Trophoblast cell (in vitro differentiated cells and primary cell): Measurements from ENCODE around the gene PAK2.
"Not testable (repeated sequence)": the region's sequence is repeated elsewhere in the genome, so short reads cannot be mapped to it uniquely, and the experiment has no call there.

Experiments used
- DNase-seq, 2 donors: peaks; one replicate each; pipeline ENCODE4 v3.0.0-alpha.2; 2016
- H2AFZ ChIP-seq: 2 replicates; pipeline ENCODE4 v1.6.1; 2013; ENCODE audit warnings: low read length, moderate library complexity, mild to moderate bottlenecking; ENCODE audit not compliant: insufficient read depth, poor library complexity
- H2AK5ac ChIP-seq: 2 replicates; pipeline ENCODE4 v1.6.1; 2013; ENCODE audit warnings: mild to moderate bottlenecking, low read length
- H2BK120ac ChIP-seq: 2 replicates; pipeline ENCODE4 v1.6.1; 2013; ENCODE audit warnings: low read length, mild to moderate bottlenecking, moderate library complexity; ENCODE audit not compliant: insufficient read depth, poor library complexity
- H2BK12ac ChIP-seq: 2 replicates; pipeline ENCODE4 v1.6.1; 2013; ENCODE audit warnings: mild to moderate bottlenecking, low read length, moderate library complexity
- H2BK5ac ChIP-seq: 2 replicates; pipeline ENCODE4 v1.6.1; 2013; ENCODE audit warnings: low read length, low read depth, moderate library complexity, mild to moderate bottlenecking; ENCODE audit not compliant: poor library complexity
- H3K14ac ChIP-seq: 2 replicates; pipeline ENCODE4 v1.6.1; 2013; ENCODE audit warnings: mild to moderate bottlenecking, low read length
- H3K18ac ChIP-seq: 2 replicates; pipeline ENCODE4 v1.6.1; 2013; ENCODE audit warnings: mild to moderate bottlenecking, low read length
- H3K23ac ChIP-seq: 2 replicates; pipeline ENCODE4 v1.6.1; 2013; ENCODE audit warnings: low read length
- H3K27ac ChIP-seq: 2 replicates; pipeline ENCODE4 v1.5.1; 2013; ENCODE audit warnings: low read depth, mild to moderate bottlenecking, inconsistent platforms, low read length, moderate library complexity
- H3K27me3 ChIP-seq: 2 replicates; pipeline ENCODE4 v1.6.1; 2013; ENCODE audit warnings: inconsistent platforms, mild to moderate bottlenecking, low read length, moderate library complexity; ENCODE audit not compliant: insufficient read depth
- H3K36me3 ChIP-seq, 2 experiments: 1 replicate in 1 of 2; 2 replicates in 1 of 2; pipeline ENCODE4 v1.6.1; 2013; ENCODE audit warnings: low read length in 2 of 2, mild to moderate bottlenecking in 2 of 2, moderate library complexity in 1 of 2; ENCODE audit not compliant: insufficient read depth in 2 of 2, control insufficient read depth in 1 of 2
- H3K4ac ChIP-seq: 2 replicates; pipeline ENCODE4 v1.6.1; 2013; ENCODE audit warnings: low read depth, mild to moderate bottlenecking, low read length, moderate library complexity
- H3K4me1 ChIP-seq, 2 experiments: 1 replicate in 1 of 2; 2 replicates in 1 of 2; pipeline ENCODE4 v1.6.1; 2013; ENCODE audit warnings: low read length in 2 of 2, mild to moderate bottlenecking in 2 of 2, moderate library complexity in 1 of 2; ENCODE audit not compliant: insufficient read depth in 2 of 2, control insufficient read depth in 1 of 2
- H3K4me2 ChIP-seq: 2 replicates; pipeline ENCODE4 v1.6.1; 2013; ENCODE audit warnings: inconsistent platforms, mild to moderate bottlenecking, low read length, moderate library complexity
- H3K4me3 ChIP-seq: 2 replicates; pipeline ENCODE4 v1.5.1; 2013; ENCODE audit warnings: mild to moderate bottlenecking, low read depth, low read length, inconsistent platforms
- H3K79me1 ChIP-seq: one replicate; pipeline ENCODE4 v1.6.1; 2013; ENCODE audit warnings: low read length
- H3K79me2 ChIP-seq: 2 replicates; pipeline ENCODE4 v1.6.1; 2013; ENCODE audit warnings: low read length, mild to moderate bottlenecking; ENCODE audit not compliant: control insufficient read depth, insufficient read depth, poor library complexity
- H3K9ac ChIP-seq: 2 replicates; pipeline ENCODE4 v1.6.1; 2013; ENCODE audit warnings: mild to moderate bottlenecking, low read length
- H3K9me3 ChIP-seq: 2 replicates; pipeline ENCODE4 v1.6.1; 2013; ENCODE audit warnings: low read depth, mild to moderate bottlenecking, control low read depth, inconsistent platforms, low read length; ENCODE audit not compliant: insufficient read depth
- H4K12ac ChIP-seq: 2 replicates; pipeline ENCODE4 v1.6.1; 2013; ENCODE audit warnings: low read depth, mild to moderate bottlenecking, low read length, moderate library complexity
- H4K8ac ChIP-seq: 2 replicates; pipeline ENCODE4 v1.6.1; 2013; ENCODE audit warnings: low read depth, mild to moderate bottlenecking, low read length, moderate library complexity
- H4K91ac ChIP-seq: one replicate; pipeline ENCODE4 v1.6.1; 2013; ENCODE audit warnings: low read depth, mild to moderate bottlenecking, low read length, moderate library complexity
- WGBS: extraction: QIAGEN DNeasy Blood & Tissue Kit; methylation state at CpG from one replicate; pipeline ENCODE4 v1.1.7; 2013; ENCODE audit warnings: missing lambda C conversion rate; ENCODE audit not compliant: insufficient read length, insufficient coverage; ENCODE audit errors: extremely low coverage; 5-methylcytosine and 5-hydroxymethylcytosine counted together

The PAK2 gene

GRCh38 chr3:196813903-196814302, 74.2 kb downstream of the PAK2 start:
- Histone ChIP-seq H3K4me2 (no peak overlapping the region), H3K79me2 (no peaks in the 10 kb centered on the region), H3K4me3 (no peak overlapping the region), H2BK5ac (no peak overlapping the region), H2AK5ac (no peak overlapping the region), H2BK12ac (no peak overlapping the region), H3K36me3 (peaks cover 23 to 25% of the 10 kb centered on the region in 2 experiments), H2BK120ac (no peak overlapping the region), H3K14ac (no peak overlapping the region), H3K4me1 (no peaks in the 10 kb centered on the region), H3K27ac (no peak overlapping the region), H3K23ac (no peak overlapping the region), H2AFZ (no peak overlapping the region), H4K91ac (no peak overlapping the region), H3K79me1 (no peaks in the 10 kb centered on the region), H3K9ac (no peak overlapping the region), H3K9me3 (no peaks in the 10 kb centered on the region), H3K27me3 (no peaks in the 10 kb centered on the region), H3K4ac (no peak overlapping the region), H4K12ac (no peak overlapping the region), H4K8ac (no peak overlapping the region), H3K18ac (no peak overlapping the region)
- DNase-seq, result no peak
- WGBS, result no CpG with 5 or more reads among the region's 5 CpGs

- H2BK12ac ChIP-seq, result no peak overlapping the region
- no peak overlapping the region for H4K91ac ChIP-seq
- H3K27me3 ChIP-seq, result no peaks in the 10 kb centered on the region
- H3K23ac ChIP-seq, result no peak overlapping the region
- no peak overlapping the region for H3K4me2 ChIP-seq
- H4K8ac ChIP-seq, result no peak overlapping the region
- no peak for DNase-seq
- no peak overlapping the region for H3K9ac ChIP-seq
- H4K12ac ChIP-seq, result no peak overlapping the region
- no peak overlapping the region for H3K4me3 ChIP-seq
- H3K79me1 ChIP-seq, result no peaks in the 10 kb centered on the region
- peaks cover 44 to 57% of the 10 kb centered on the region in 2 experiments for H3K36me3 ChIP-seq
- H2BK120ac ChIP-seq, result no peak overlapping the region
- H3K4me1 ChIP-seq, result no peaks in the 10 kb centered on the region
- no peak overlapping the region for H3K18ac ChIP-seq
- no peaks in the 10 kb centered on the region for H3K9me3 ChIP-seq
- H2AK5ac ChIP-seq, result no peak overlapping the region
- H2AFZ ChIP-seq, result no peak overlapping the region
- no CpG with 5 or more reads among the region's 6 CpGs for WGBS
- H3K4ac ChIP-seq, result no peak overlapping the region
- no peak overlapping the region for H2BK5ac ChIP-seq
- no peaks in the 10 kb centered on the region for H3K79me2 ChIP-seq
- H3K27ac ChIP-seq, result no peak overlapping the region
- H3K14ac ChIP-seq, result no peak overlapping the region
Observed at GRCh38 chr3:196821806-196822355, 82.2 kb downstream of the PAK2 start.

- not testable (repeated sequence) for H3K4me1 ChIP-seq, H2AFZ ChIP-seq, H4K8ac ChIP-seq, H3K9me3 ChIP-seq, H2BK120ac ChIP-seq, H3K27me3 ChIP-seq, H3K4me3 ChIP-seq, H2BK5ac ChIP-seq, H2BK12ac ChIP-seq, H3K9ac ChIP-seq, H4K91ac ChIP-seq, H4K12ac ChIP-seq, H3K14ac ChIP-seq, H3K79me1 ChIP-seq, H3K18ac ChIP-seq, H3K23ac ChIP-seq, H3K4ac ChIP-seq, H3K79me2 ChIP-seq, H3K27ac ChIP-seq, H3K4me2 ChIP-seq, DNase-seq, H2AK5ac ChIP-seq
- 100% methylated on average over 2 of the region's 3 CpGs for WGBS
- peaks cover 17 to 22% of the 10 kb centered on the region in 2 experiments for H3K36me3 ChIP-seq
Observed at GRCh38 chr3:196829651-196830050, 90.0 kb downstream of the PAK2 start.

- WGBS, result no CpG with 5 or more reads among the region's 8 CpGs
Observed at GRCh38 chr3:196835086-196835485, 95.4 kb downstream of the PAK2 start.

More at GRCh38 chr3:196835086-196835485, 95.4 kb downstream of the PAK2 start:
- Histone ChIP-seq H2BK12ac (no peak overlapping the region), H3K4ac (no peak overlapping the region), H3K27me3 (no peaks in the 10 kb centered on the region), H3K4me2 (no peak overlapping the region), H2AK5ac (no peak overlapping the region), H3K36me3 (peaks cover 4 to 8% of the 10 kb centered on the region in 2 experiments), H4K91ac (no peak overlapping the region), H3K79me1 (no peaks in the 10 kb centered on the region), H3K18ac (no peak overlapping the region), H2BK120ac (no peak overlapping the region), H3K9me3 (no peaks in the 10 kb centered on the region), H3K14ac (no peak overlapping the region), H3K79me2 (no peaks in the 10 kb centered on the region), H3K9ac (no peak overlapping the region), H4K8ac (no peak overlapping the region), H3K4me1 (no peaks in the 10 kb centered on the region), H2AFZ (no peak overlapping the region), H4K12ac (no peak overlapping the region), H2BK5ac (no peak overlapping the region), H3K23ac (no peak overlapping the region), H3K27ac (no peak overlapping the region), H3K4me3 (no peak overlapping the region)
- peak in 1 of 2 donors; percentile 9 for DNase-seq
